Endothelial cell of umbilical vein (primary cell): ENCODE measurements around the gene FBXL2.

Source experiments
- POLR2AphosphoS5 ChIP-seq: IDR thresholded peaks from 2 replicates; pipeline ENCODE4 v1.6.1; 2012; ENCODE audit warnings: low read depth, mild to moderate bottlenecking, control low read depth, low read length, moderate library complexity; ENCODE audit not compliant: insufficient read depth
- TF ChIP-seq, protein P1 (sequence below), 2 donors: IDR thresholded peaks; 1 replicate in 1 of 2; 2 replicates in 1 of 2; pipeline ENCODE4 v1.5.1; 2011; ENCODE audit warnings: low read length in 2 of 2, mild to moderate bottlenecking in 2 of 2, moderate library complexity in 2 of 2, control low read depth in 1 of 2, inconsistent platforms in 1 of 2, low read depth in 1 of 2; ENCODE audit not compliant: insufficient read depth in 1 of 2; ENCODE audit errors: extremely low read depth in 1 of 2

- TF ChIP-seq, protein P1, sequence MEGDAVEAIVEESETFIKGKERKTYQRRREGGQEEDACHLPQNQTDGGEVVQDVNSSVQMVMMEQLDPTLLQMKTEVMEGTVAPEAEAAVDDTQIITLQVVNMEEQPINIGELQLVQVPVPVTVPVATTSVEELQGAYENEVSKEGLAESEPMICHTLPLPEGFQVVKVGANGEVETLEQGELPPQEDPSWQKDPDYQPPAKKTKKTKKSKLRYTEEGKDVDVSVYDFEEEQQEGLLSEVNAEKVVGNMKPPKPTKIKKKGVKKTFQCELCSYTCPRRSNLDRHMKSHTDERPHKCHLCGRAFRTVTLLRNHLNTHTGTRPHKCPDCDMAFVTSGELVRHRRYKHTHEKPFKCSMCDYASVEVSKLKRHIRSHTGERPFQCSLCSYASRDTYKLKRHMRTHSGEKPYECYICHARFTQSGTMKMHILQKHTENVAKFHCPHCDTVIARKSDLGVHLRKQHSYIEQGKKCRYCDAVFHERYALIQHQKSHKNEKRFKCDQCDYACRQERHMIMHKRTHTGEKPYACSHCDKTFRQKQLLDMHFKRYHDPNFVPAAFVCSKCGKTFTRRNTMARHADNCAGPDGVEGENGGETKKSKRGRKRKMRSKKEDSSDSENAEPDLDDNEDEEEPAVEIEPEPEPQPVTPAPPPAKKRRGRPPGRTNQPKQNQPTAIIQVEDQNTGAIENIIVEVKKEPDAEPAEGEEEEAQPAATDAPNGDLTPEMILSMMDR (IDR thresholded peaks at IDR 0.05; ENCODE audit: extremely low read depth in 1 of 2, insufficient read depth in 1 of 2, low read depth in 1 of 2, low read length in 2 of 2): no peak
- TF ChIP-seq POLR2AphosphoS5: no peak
These were observed 114.2 kb downstream of the FBXL2 start for GRCh38 chr3:33391255-33391995.
